MV-4-11 (cell line): ENCODE measurements around the gene RANBP3.
A peak's percentile ranks its signal among the peaks of the same experiment; 100 is the strongest.
"Not testable (repeated sequence)": the region's sequence is repeated elsewhere in the genome, so short reads cannot be mapped to it uniquely, and the experiment has no call there.

ENCODE experiments used
- DNase-seq: peaks from one replicate; lab custom pipeline; 2025; lab: John Stamatoyannopoulos, UW

Gene RANBP3

DNA sequence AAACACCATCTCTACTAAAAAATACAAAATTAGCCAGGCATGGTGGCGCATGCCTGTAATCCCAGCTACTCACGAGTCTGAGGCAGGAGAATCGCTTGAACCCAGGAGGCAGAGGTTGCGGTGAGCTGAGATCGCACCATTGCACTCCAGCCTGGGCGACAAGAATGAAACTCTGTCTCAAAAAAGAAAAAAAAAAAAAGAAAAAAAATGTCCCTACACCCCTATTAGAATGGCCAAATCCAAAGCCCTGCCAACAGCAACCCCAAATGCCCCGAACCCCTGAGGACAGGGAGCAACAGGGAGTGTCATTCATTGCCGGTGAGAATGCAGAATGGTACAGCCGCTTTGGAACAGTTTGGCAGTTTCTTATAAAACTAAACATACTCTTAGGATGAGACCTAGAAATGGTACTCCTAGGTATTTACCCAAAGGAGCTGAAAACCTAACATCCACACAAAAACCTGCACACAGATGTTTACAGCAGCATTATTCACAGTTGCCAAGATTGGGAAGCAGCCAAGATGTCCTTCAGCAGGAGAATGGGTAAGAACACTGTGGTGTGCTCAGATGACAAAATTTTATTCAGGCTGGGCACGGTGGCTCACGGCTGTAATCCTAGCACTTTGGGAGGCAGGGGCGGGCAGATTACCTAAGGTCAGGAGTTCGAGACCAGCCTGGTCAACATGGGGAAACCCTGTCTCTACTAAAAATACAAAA is 94.6 kb downstream of the RANBP3 start:
- DNase-seq: not testable (repeated sequence)

DNA sequence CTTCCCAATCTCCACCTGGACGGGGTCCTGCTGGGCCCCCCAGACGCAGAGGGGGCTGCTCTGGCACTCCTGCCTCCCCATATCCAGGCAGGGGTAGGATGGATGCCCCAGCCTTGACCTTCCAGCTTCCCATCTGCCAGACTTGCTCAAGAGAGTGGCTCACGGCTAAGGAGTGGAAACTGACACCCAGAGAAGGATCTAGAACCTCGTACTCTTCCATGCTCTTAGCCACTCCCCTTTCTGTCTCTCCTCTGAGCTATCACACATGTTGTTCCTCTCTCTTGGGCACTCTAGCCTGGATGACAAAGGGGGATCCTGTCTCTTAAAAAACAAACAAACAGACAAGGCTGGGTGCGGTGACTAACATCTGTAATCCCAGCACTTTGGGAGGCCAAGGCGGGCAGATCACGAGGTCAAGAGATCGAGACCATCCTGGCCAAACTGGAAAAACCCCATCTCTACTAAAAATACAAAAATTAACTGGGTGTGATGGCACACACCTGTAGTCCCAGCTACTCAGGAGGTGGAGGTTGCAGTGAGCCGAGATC is 95.4 kb downstream of the RANBP3 start:
- no peak for DNase-seq

DNA sequence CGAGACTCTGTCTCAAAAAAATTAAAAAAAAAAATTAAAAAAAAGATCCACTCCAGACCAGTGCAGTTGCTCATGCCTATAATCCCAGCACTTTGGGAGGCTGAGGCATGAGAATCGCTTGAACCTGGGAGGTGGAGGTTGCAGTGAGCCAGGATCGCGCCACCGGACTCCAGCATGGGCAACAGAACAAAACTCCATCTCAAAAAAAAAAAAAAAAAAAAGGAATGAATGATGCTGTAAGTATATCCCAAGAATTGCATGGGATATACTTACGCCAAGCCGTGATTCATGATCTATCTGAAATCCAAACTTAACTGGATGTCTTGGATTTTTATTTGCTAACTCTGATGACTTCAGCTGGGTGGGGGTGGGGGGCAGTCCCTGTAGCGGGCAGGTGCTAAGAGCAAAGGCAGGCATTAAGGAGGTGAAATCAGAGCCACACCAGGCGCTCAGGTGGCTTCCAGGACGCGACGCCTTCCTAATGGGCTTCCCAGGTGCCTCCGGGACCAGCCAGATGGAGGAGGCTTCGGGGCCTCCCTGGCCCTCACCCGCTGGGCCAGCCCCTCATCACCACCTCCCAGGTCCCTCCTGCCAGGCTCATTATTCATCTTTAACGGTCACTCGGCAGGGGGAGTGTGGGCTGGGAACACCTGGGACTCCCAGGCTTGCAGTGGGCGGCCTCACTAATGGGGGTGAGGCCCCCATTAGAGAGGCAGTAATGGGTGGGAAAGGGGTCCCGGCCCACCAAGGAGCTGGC is 96.2 kb downstream of the RANBP3 start:
- no peak for DNase-seq

DNA sequence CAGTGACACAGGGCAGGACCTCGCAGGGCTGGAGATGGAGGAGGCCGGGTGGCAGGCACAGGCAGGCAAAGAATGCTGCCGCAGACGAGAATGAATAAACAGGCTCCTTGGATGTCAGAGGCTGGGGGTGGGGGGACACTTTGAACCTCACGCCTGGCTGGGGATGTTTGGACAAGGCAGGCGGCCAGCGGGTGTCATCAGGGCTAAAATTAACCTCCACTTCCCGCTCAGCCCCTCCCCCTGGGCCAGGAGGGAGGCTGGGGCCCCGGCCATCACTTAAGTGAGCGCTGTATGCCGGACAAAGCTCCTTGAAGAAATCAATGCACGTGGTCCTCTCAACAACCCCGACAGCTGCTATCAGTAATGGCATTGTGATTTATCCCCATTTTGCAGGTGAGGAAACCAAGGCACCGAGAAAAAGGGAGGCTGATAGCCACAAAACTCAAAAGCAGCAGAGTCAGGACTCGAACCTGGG is 97.3 kb downstream of the RANBP3 start:
- DNase-seq: no peak

DNA sequence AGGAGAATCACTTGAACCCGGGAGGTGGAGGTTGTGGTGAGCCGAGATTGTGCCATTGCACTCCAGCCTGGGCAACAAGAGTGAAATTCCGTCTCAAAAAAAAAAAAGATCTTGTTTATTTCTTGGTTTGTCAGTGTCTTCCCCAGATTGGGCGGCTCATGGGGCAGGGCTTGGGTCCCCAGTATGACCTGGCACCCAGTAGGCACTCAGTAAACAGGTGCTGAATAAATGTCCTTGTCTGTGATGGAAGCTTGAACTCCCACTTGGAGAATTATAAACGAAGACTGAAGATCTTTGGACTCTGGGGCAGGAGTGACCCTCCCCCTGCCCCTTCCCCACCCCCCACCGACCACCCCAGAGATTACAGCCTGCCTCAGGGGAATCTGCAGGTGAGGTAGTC is 97.7 kb downstream of the RANBP3 start:
- DNase-seq: no peak

DNA sequence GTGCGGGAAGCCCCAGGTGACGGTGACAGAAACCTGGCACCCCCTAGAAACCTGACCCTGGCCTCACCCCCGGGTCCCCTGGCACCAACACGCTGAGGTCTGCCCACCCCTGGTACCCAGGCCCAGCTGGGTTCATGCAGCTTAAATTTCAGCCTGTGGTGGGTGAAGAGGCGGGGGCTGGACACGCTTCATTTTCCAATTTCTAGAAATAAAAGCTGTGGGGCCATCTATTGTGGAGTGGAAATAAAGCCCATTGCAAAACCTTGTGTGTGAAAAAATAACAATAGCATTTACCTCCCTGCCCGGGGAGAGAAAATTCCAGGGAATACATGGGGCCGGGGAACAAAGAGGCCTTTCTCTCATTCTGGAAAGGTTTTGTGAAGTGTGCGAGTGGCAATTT is 100.1 kb downstream of the RANBP3 start:
- DNase-seq: no peak

DNA sequence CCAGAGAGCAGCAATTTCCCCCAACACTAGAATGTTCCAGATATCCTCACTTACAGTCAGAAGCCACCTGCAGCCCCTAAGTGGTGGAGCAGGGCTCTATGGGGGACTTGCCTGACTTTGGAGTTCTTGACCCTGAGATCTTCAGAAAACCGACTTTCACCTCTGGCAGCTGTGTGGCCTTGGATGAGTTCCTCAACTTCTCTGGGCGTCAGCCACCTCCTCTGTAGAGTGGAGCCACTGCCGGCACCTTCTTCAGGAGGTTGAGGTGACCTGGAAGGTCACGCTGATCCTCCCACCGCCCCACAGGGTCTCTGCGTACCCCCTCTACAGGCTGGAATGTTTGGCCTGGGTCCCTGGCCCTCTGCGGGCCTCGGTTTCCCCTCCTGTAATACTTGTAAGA is 100.5 kb downstream of the RANBP3 start:
- DNase-seq: no peak

DNA sequence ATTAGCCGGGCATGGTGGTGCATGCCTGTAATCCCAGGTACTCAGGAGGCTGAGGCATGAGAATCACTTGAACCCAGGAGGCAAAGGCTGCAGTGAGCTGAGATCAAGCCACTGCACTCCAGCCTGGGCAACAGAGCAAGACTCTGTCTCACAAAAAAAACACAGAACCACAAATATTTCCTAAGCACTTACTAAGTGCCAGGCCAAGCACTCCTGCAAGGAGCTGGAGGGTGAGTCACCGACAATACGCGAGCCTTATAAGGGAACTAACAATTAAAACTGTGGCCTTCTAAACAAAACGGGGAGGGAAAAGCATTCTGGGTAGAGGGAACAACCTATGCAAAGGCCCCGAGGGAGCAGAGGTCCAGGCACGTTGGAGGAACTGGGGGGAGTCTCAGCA is 103.4 kb downstream of the RANBP3 start:
- peak; percentile 84 for DNase-seq

DNA sequence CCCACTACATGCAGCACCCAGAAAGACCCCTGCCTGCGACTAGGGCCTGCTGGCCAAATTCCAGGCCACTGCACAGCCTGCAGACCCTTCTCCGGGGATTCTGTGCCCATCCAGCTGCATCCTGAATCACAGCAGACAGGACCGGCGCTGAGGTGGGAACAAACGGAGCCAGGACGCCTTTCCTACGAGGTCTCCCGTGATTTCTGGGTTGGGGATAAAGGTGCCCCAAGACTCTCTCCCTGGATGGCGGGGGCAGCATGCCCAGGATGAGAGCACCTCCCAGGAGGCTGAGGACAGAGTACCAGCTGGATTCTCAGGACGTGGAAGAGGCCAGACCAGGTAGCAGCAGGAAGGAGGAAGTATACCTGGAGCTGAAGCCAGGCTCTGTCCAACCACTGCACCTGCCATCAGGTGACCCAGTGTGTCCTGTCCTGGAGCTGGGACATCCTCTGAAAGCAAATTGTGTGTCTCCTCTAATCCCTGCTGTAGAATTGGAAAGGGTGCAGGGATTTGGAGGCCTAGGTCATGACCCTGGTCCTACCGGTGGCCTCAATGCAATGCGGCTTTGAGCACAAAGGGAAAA is 104.2 kb downstream of the RANBP3 start:
- DNase-seq: no peak

DNA sequence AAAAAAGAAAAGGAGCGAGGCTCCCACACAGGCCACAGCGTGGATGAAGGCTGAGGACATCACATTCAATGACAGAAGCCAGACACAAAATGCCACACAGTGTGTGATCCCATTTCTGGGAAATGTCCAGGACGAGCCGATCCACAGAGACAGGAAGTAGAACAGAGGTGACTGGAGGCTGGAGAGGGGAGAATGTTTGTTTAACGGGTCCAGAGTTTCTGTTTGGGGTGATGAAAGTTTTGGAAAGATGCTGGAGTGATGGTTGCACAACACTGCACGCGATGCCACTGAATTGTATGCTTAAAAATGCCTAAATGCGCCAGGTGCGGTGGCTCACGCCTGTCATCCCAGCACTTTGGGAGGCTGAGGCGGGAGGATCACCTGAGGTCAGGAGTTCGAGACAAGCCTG is 107.0 kb downstream of the RANBP3 start:
- DNase-seq: no peak

DNA sequence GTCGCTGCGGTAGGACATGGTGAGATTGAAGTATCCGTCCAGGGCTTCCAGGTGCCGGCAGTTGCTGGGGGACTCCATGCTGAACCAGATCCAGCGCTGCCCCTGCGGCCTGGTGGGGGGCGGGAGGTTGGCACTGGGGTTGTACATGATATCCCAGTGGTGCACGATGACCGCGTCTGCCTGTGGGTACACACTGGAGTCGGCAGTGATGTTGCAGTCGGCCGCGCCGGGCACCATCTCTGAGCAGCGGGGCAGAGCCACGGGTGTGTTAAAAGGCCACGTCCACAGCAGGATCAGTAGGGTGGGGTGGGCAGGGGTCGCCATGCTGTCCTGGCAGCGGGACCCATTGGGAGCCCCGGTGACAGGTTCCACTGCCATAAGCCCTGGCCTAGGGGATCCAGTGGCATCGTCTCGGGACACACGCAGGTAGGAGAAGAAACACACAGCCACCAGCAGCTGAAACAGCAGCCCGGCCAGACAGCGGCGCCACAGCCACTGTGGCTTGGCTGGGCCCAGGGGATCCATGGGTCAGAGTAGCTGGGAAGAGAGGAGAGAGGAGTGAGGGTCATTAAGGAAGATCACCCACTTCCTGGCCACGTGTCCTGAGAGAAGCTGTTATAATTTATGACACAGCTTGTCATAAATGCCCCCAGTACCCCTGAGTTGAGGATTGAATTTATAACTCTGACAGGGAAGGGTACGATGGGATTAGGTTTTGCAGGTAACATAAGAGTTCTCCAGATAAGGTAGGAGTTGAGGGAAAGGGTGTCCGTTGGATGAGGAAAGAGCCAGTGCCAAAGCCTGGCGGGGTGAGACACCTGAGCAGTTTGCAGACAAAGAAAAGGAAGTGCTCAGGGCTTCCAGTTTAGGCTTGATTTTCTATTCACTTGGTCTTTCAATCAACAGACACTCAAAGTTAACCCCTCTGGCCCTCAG is 110.5 kb downstream of the RANBP3 start:
- no peak for DNase-seq
